C4-2B (cell line): ENCODE measurements around the gene LAMA5.

Experiments used
- H3K27ac ChIP-seq: fragments of 450-650 bp; 2 replicates; pipeline ENCODE4 v1.5.1; 2017
- ZFX ChIP-seq: fragments of 450-650 bp; IDR thresholded peaks from 2 replicates; pipeline ENCODE4 v1.6.1; 2017
- TF ChIP-seq, protein P1 (sequence below): fragments of 450-650 bp; conservative IDR thresholded peaks from 2 replicates; pipeline ENCODE4 v1.5.1; 2017; ENCODE audit warnings: mild to moderate bottlenecking

LAMA5 gene

DNA sequence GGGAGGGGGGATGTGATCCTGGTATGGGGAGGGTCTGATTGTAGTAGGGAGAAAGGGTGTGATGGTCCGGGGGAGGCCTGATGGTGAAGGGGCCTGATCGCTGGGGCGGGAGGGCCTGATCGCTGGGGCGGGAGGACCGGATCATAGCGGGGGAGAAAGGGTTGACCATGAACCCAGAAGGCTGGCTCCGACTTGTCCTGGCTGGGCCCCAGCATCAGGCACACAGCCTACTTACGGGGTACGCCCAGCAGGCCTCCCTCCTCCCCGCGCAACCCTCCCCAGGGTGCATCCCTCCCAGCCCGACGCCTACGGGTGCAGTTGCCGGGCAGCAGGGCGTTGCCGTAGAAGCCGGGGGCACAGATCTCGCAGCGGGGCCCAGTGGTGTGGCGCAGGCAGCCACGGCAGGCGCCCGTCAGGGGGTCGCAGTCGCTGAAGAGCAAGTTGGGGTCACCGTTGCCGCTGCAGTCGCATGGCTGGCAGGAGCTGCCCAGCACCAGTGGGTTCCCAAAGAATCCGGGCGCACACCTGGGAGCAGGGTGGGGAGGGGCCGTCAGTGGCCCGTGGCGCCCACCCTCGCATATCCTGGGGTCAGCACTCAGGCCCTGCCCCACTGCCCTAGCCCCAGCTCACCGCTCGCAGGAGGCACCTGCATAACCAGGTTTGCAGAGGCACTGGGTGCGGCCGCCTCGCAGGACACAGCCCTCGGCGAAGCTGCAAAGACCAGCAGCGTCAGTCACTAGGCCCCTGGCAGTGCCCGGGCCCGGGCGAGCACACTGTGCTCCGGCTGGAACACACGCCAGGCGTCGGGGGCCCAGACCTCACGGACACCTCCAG, 43.7 kb downstream of the LAMA5 start:
- no peak overlapping the region for H3K27ac ChIP-seq

GRCh38 chr20:62322492-62323041, 44.5 kb downstream of the LAMA5 start:
- TF ChIP-seq, protein P1, sequence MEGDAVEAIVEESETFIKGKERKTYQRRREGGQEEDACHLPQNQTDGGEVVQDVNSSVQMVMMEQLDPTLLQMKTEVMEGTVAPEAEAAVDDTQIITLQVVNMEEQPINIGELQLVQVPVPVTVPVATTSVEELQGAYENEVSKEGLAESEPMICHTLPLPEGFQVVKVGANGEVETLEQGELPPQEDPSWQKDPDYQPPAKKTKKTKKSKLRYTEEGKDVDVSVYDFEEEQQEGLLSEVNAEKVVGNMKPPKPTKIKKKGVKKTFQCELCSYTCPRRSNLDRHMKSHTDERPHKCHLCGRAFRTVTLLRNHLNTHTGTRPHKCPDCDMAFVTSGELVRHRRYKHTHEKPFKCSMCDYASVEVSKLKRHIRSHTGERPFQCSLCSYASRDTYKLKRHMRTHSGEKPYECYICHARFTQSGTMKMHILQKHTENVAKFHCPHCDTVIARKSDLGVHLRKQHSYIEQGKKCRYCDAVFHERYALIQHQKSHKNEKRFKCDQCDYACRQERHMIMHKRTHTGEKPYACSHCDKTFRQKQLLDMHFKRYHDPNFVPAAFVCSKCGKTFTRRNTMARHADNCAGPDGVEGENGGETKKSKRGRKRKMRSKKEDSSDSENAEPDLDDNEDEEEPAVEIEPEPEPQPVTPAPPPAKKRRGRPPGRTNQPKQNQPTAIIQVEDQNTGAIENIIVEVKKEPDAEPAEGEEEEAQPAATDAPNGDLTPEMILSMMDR = no peak
- TF ChIP-seq ZFX = no peak
- H3K27ac ChIP-seq = no peak overlapping the region

More for the DNA sequence above, 43.7 kb downstream of the LAMA5 start:
- no peak for TF ChIP-seq ZFX
- TF ChIP-seq, protein P1 = no peak

GRCh38 chr20:62321975-62322374, 45.1 kb downstream of the LAMA5 start:
- H3K27ac ChIP-seq = no peak overlapping the region
- TF ChIP-seq, protein P1 = no peak
- TF ChIP-seq ZFX = no peak

DNA sequence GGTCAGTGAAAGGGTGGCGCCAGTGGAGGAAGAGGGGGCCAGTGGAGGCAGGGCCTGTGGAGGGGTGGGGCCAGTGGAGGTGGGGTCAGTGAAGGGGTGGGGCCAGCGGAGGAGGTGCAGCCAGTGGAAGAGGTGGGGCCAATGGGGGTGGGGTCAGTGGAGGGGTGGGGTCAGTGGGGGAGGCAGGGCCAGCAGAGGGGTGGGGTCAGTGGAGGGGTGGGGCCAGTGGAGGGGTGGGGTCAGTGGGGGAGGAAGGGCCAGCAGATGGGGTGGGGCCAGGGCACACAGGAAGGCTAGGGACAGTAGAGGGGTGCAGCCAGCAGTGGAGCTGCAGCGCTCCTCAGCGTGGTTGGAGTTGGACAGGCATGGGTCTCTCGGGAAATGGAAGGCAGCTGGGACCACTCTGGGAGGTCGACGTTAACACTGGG, 45.6 kb downstream of the LAMA5 start:
- no peak for TF ChIP-seq ZFX
- TF ChIP-seq, protein P1 = no peak
- H3K27ac ChIP-seq = no peak overlapping the region

GRCh38 chr20:62320581-62321354, 46.3 kb downstream of the LAMA5 start:
- TF ChIP-seq, protein P1 = no peak
- TF ChIP-seq ZFX = no peak
- no peak overlapping the region for H3K27ac ChIP-seq

DNA sequence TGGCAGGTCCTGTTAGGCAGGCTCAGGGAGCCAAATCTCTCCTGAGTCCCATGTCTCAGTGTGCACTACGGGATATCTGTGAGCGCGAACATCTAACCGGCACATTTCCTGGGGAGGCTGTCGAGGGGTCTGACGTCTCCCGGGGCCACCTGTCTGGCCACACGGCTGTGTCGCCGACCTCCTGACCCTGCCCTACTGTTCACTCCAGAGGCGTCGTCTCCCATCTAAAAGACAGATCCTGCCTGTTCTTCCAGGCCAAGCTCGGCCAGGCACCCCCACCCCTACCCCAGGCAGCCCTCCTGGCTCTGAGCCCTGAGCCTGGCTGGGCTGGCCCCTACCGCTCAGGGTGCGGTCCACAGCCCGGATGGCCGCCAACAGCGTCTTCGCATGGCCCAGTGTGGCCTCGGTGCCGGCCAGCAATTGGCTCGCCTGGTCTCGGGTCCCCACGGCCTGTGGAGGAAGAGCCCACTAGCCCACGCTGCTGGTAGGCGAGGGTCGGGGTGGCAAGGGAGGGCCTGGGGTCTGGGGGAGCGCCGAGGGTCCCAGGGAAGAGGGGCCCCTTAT, 47.7 kb downstream of the LAMA5 start:
- 0 out of 2 replicates have a peak overlapping the region, but pooled peaks have one; percentile 0 for H3K27ac ChIP-seq
- no peak for TF ChIP-seq ZFX
- TF ChIP-seq, protein P1 = no peak
